Activated CD8-positive, alpha-beta memory T cell treated with anti-CD3 and anti-CD28 coated beads for 1 hour (primary cell): ENCODE data around the gene ATP9A.

ENCODE experiments used
- DNase-seq, 2 donors: peaks; one replicate each; pipeline ENCODE4 v3.0.0-alpha.2; 2020; ENCODE audit warnings: low read depth in 1 of 2; ENCODE audit errors: extremely low read depth in 1 of 2

ATP9A gene

GRCh38 chr20:51607170-51607569 is 161.0 kb downstream of the ATP9A start:
- no peak for DNase-seq

- DNase-seq = no peak
These were observed 163.3 kb downstream of the ATP9A start for GRCh38 chr20:51604851-51605250.

DNA sequence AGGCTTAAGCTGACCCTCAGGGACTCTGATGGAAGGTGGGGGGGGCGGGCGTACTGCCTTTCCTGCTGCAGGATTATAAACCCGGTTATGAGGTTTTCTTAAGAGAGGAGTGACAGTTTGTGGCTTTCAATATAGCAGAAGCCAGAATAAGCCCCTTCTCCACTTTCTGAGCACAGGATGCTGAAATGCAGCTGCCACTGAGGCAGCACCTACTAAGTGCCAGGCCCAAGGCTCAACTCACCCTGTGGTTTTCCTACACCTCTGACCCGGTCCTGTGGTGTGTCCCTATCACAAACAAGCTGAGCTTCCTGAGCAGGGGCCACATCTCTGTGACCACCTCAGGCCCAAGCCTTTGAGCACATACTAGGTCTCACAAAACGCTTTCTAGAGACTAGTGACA is 166.1 kb downstream of the ATP9A start:
- no peak for DNase-seq

GRCh38 chr20:51600950-51601349 is 167.2 kb downstream of the ATP9A start:
- no peak for DNase-seq

DNA sequence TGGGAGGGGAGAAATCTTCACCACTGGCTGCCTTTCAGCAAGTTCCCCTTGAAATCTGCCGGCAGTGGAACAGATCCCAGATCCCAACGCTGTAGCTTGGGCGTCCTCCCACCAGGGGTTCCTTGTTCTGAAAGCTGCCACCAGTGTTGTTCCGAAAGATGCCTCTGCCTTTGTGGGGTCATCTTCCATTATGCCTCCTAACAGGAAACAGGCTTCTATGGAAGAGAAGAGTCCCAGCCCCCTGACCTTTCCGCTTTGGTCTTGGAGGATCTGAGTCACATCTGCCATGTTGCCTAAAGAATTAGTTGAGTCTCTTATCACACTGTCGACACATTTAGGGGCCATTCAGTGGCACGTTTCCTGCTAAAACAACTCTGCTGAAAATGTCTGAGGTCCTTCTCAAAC is 168.2 kb downstream of the ATP9A start:
- no peak for DNase-seq

GRCh38 chr20:51598556-51598955 is 169.6 kb downstream of the ATP9A start:
- no peak for DNase-seq

GRCh38 chr20:51597389-51598231 is 170.6 kb downstream of the ATP9A start:
- no peak for DNase-seq

- no peak for DNase-seq
These were observed 171.4 kb downstream of the ATP9A start for GRCh38 chr20:51596668-51597388.

- no peak for DNase-seq
These were observed 172.4 kb downstream of the ATP9A start for GRCh38 chr20:51595744-51596143.

DNA sequence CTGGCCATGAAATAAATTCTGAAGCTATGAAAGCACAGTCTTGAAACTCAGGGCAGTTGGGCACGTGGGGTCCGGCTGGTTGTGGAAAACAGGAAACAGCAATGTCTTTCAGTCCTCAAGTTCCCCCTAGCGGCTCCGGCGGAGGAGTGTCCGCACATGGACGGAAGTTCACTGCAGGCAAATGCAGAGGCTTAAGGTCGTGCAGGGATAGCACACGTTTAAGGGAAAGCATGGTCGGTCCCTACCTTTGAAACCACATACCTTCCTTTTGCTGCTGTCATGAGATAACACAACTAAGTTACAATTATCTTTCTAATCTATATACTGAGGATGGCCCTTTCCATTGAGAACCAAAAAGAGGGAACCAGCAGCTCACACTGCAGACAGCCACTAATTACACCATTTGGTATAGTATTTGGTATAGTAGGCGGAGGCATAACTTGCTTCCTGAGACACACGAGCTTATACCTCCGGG is 173.1 kb downstream of the ATP9A start:
- peak; percentile 41 to 64 for DNase-seq

GRCh38 chr20:51594236-51595057 is 173.7 kb downstream of the ATP9A start:
- no peak for DNase-seq

GRCh38 chr20:51593584-51593983 is 174.6 kb downstream of the ATP9A start:
- DNase-seq = no peak

DNA sequence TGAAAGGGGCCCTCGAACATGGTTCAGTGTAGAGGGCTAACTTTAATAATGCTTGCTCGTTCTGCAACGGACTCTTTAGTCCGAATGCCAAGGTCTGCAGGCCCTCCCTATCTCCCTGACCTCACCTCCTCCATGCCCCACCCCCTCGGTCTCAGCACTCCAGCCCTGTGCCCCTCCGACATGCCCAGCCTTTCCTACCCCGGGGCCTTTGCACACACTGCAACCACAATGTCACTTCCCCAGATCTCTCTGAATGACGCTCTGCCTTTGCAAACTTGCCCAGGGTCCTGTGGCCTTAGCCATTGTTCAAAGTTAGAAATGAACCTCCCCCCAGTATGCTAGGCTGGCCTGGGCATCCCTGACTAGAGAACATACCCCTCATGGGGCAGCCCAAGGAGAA is 175.6 kb downstream of the ATP9A start:
- no peak for DNase-seq

GRCh38 chr20:51591871-51592270 is 176.3 kb downstream of the ATP9A start:
- no peak for DNase-seq

DNA sequence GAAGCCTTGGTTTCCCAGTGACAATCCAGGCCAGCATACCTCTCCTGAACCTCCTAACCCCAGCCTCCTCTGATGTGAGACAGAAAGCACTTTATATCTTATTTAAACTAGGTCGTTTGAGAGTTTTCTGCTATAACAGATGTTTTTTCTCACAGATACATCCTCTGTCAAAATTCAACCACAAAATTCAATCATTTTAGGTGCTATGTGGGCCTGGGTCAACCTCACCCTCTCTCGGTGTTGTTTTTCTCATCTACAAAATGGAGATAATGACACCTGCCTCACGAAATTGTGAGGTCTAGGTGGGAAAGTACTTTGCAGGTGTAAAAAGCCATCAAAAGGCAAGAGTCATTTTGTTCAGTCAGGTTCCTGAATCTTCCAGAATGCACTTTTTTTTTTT is 179.4 kb downstream of the ATP9A start:
- DNase-seq = no peak

- DNase-seq = no peak
These were observed 181.0 kb downstream of the ATP9A start for GRCh38 chr20:51587145-51587544.

DNA sequence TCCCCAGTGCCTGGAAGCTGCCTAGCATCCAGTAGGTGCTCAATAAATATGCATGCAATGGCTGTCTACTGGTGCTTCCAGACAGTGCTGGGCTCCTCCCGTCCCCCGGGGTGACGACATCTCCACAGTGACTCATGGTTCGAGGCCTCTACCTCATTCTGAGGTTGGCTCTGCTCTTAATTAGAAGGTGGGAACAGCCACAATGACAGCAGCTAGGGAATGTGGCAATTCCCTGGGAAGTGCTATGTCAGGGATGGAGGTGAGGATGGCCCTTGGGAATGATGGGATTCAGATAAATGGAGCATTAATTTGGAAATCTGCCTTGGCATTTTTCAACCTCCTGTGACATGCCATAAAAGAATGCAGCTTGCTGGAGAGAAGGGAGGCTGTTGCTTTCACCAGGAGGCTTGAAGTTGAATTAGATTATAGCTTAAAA is 182.2 kb downstream of the ATP9A start:
- DNase-seq = no peak

- DNase-seq = no peak
These were observed 183.0 kb downstream of the ATP9A start for GRCh38 chr20:51585148-51585547.

DNA sequence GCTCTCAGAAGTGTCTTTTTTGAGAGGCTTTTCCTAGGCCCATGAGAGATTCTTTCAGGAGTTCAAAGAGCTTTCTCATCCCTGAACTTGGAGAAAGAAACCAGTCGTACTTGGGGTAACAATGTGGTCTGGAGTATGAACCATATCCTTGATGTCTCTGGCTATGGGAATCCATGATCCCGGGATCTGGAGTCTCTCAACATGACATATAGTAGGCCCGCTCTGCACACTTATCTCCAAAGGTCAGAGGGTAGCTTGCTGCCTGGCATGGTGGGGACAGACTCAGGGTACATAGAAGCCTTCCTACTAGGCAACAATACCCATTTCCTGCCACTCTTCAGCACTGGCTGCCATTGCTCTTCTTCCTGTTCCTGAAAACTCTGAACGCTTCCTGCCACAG is 183.5 kb downstream of the ATP9A start:
- no peak for DNase-seq

DNA sequence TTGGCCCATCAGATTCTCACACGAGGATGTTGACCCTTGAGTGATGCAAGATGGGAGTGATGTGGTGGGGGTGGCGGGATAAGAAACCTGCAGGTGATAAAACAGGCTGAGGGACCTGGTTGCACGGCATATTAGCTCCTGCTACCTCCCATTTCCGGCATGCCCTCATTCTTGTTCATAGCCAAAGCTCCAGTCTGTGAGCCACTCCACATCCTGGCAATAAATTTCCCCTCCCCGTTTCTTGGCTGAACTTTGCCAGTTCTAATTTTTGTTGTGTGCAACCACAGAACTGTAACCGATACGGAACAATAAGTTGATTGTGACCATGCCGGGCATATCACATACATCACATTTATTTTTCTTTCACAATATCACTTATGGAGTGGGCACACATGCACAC is 184.1 kb downstream of the ATP9A start:
- DNase-seq = no peak

GRCh38 chr20:51583499-51583898 is 184.7 kb downstream of the ATP9A start:
- no peak for DNase-seq
